ENCODE measurements around the gene ARHGEF39.
"Not testable (repeated sequence)": the region's sequence is repeated elsewhere in the genome, so short reads cannot be mapped to it uniquely, and the experiment has no call there.

ARHGEF39 gene

GRCh38 chr9:35616681-35617459, 48.1 kb downstream of the ARHGEF39 start:
- DNase-seq: no peak

- no peak for DNase-seq
These were observed 48.9 kb downstream of the ARHGEF39 start for GRCh38 chr9:35615981-35616680.

- no peak for DNase-seq
These were observed 52.2 kb downstream of the ARHGEF39 start for GRCh38 chr9:35612843-35613242.

DNA sequence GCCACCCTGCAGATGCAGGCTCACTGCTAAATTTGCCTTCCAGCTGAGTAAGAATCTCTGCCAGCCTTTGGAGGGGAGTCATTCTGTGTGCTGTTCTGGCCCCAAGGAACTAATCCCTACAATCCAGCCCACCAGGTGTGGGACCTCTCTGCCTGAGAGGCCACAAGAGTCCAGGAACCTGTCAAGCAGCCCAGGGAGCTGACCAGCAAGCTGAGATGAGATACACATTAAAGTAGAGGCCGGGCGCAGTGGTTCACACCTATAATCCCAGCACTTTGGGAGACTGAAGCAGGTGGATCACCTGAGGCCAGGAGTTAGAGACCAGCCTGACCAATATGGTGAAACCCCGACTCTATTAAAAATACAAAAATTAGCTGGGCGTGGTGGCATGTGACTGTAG, 52.9 kb downstream of the ARHGEF39 start:
- not testable (repeated sequence) for DNase-seq

- no peak for DNase-seq
These were observed 53.7 kb downstream of the ARHGEF39 start for GRCh38 chr9:35611230-35611797.

- DNase-seq: no peak
These were observed 55.2 kb downstream of the ARHGEF39 start for GRCh38 chr9:35609820-35610163.

All from NCI-H1048 (cell line).